PC-3 (cell line): ENCODE measurements around the gene SPINK1. TPM values are rescaled to one million over a fixed set of nuclear protein-coding genes. Genes with fewer than 3 reads are reported as not detected.
"Not testable (repeated sequence)": the region's sequence is repeated elsewhere in the genome, so short reads cannot be mapped to it uniquely, and the experiment has no call there.

Source experiments
- ATAC-seq: fragments of 200-7000 bp; cut with Tn5 transposase; 2 replicates; pipeline ENCODE4 v1.9.1; 2020; ENCODE audit warnings: mild to moderate bottlenecking, moderate library complexity
- BruUV-seq: library from RNA; stranded (reverse); fragments of 400-500 nt; replicated peaks from 2 replicates; lab custom pipeline; 2021; lab: Mats Ljungman, UMichigan
- CTCF ChIA-PET: fragments of 300-600 bp; sonication (Branson Sonifier 250); formaldehyde crosslinking; loops from one replicate; lab custom pipeline; 2022; ENCODE audit warnings: antibody characterized with exemption; lab: Charles Lee
- POLR2A ChIA-PET: fragments of 300-600 bp; sonication (Branson Sonifier 250); formaldehyde crosslinking; loops from one replicate; lab custom pipeline; 2022; ENCODE audit warnings: antibody characterized with exemption; ENCODE audit not compliant: unreplicated experiment; lab: Charles Lee
- DNase-seq: peaks from one replicate; pipeline ENCODE4 v3.0.0-alpha.2; 2015
- H2AFZ ChIP-seq: fragments of 300-600 bp; sonication (generic); 2 replicates; pipeline ENCODE4 v1.6.0; 2016; ENCODE audit warnings: antibody characterized with exemption, low read length
- H3F3A ChIP-seq: fragments of 300-600 bp; sonication (generic); one replicate; pipeline ENCODE4 v1.6.0; 2017; ENCODE audit warnings: antibody characterized with exemption, low read length, control low read depth, mild to moderate bottlenecking; ENCODE audit not compliant: unreplicated experiment
- H3K27ac ChIP-seq: fragments of 300-600 bp; sonication (generic); 2 replicates; pipeline ENCODE4 v1.5.1; 2016; ENCODE audit warnings: mild to moderate bottlenecking, low read length
- H3K27me3 ChIP-seq: fragments of 300-600 bp; sonication (generic); 2 replicates; pipeline ENCODE4 v1.6.1; 2016; ENCODE audit warnings: low read length, mixed read lengths
- H3K36me3 ChIP-seq: fragments of 300-600 bp; sonication (generic); 2 replicates; pipeline ENCODE4 v1.6.1; 2016; ENCODE audit warnings: low read depth, mixed run types, low read length, mixed read lengths
- H3K4me1 ChIP-seq: fragments of 300-600 bp; sonication (generic); 2 replicates; pipeline ENCODE4 v1.5.1; 2016; ENCODE audit warnings: low read length; ENCODE audit not compliant: insufficient read depth
- H3K4me2 ChIP-seq: fragments of 300-600 bp; sonication (generic); 2 replicates; pipeline ENCODE4 v1.6.0; 2016; ENCODE audit warnings: low read length
- H3K4me3 ChIP-seq: fragments of 300-600 bp; sonication (generic); 2 replicates; pipeline ENCODE4 v1.5.1; 2016; ENCODE audit warnings: mild to moderate bottlenecking, low read length, mixed read lengths
- H3K79me2 ChIP-seq: fragments of 300-600 bp; sonication (generic); 2 replicates; pipeline ENCODE4 v1.6.1; 2017; ENCODE audit warnings: low read length, mixed read lengths
- H3K9ac ChIP-seq: fragments of 300-600 bp; sonication (generic); 2 replicates; pipeline ENCODE4 v1.6.0; 2016; ENCODE audit warnings: mild to moderate bottlenecking, low read length
- H3K9me2 ChIP-seq: fragments of 300-600 bp; sonication (generic); replicated peaks from 2 replicates; pipeline ENCODE4 v1.6.1; 2016; ENCODE audit warnings: mixed run types, low read length, mixed read lengths
- H3K9me3 ChIP-seq: fragments of 300-600 bp; sonication (generic); 2 replicates; pipeline ENCODE4 v1.6.1; 2016; ENCODE audit warnings: low read length, mixed read lengths
- H4K20me1 ChIP-seq: fragments of 300-600 bp; sonication (generic); 2 replicates; pipeline ENCODE4 v1.6.1; 2016; ENCODE audit warnings: low read length, mixed read lengths
- EZH2 ChIP-seq: fragments of 300-600 bp; sonication (generic); IDR thresholded peaks from one replicate; pipeline ENCODE4 v1.6.1; 2017; ENCODE audit warnings: antibody characterized with exemption, mild to moderate bottlenecking, low read length; ENCODE audit not compliant: unreplicated experiment
- EZH2phosphoT487 ChIP-seq: fragments of 300-600 bp; sonication (generic); IDR thresholded peaks from 2 replicates; pipeline ENCODE4 v1.6.1; 2018; ENCODE audit warnings: mild to moderate bottlenecking, antibody characterized with exemption, low read length, borderline replicate concordance
- intact Hi-C: fragments of 100-400 bp; cut with micrococcal nuclease; formaldehyde crosslinking; loops from 2 replicates; pipeline ENCODE4 v1.9.0; 2023
- total RNA-seq: library from RNA; depleted of rRNA; stranded (reverse); fragments of >200 nt; gene quantifications from 2 replicates; pipeline ENCODE4 v1.2.3, GENCODE V29; 2014
- TF ChIP-seq, protein P1 (sequence below): fragments of 300-600 bp; sonication (generic); conservative IDR thresholded peaks from 2 replicates; pipeline ENCODE4 v1.5.1; 2017; ENCODE audit warnings: antibody characterized with exemption, low read depth, mild to moderate bottlenecking, low read length

The SPINK1 gene
- total RNA-seq, 1 experiment from 2014 or later: not detected

DNA sequence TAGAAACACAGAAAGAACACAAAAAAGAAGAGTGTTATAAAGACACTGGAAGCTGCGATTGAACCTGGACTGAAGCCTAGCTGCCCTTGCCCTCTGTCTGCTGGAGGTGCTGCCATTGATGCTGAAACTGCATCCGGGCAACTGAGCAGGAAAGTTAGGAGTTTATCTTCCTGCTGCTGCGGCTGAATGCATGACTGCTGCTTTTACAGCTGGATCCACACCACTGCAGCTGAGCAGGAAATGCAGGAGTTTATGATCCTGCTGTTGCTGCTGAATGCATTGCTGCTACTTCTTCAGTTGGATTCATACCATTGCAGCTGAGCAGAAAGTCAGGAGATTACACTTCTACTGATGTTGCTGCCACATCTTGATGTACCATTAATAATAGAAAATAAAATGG lies 27.1 kb downstream of the SPINK1 start:
- intact Hi-C loops: no loop called here
- no peaks in the 10 kb centered on the region for H3K36me3 ChIP-seq
- ChIA-PET CTCF (interaction anchor here (1.4 kb wide), 1 partner anchor 114 kb away, joined by 3 read pairs; no protein-coding TSS in a partner anchor), POLR2A (no interaction called here)
- H3K9ac ChIP-seq: no peak overlapping the region
- H4K20me1 ChIP-seq: no peaks in the 10 kb centered on the region
- no peaks in the 10 kb centered on the region for H3F3A ChIP-seq
- DNase-seq: no peak
- no peak; the same call in 1 of the 2 replicates for ATAC-seq
- no peaks in the 10 kb centered on the region for H3K27me3 ChIP-seq
- H3K4me3 ChIP-seq: peak overlapping the region; percentile 32; the same call in 1 of the 2 replicates
- peak overlapping the region; percentile 66 for H3K27ac ChIP-seq
- H3K79me2 ChIP-seq: no peaks in the 10 kb centered on the region
- no peak for TF ChIP-seq EZH2phosphoT487
- TF ChIP-seq, protein P1, sequence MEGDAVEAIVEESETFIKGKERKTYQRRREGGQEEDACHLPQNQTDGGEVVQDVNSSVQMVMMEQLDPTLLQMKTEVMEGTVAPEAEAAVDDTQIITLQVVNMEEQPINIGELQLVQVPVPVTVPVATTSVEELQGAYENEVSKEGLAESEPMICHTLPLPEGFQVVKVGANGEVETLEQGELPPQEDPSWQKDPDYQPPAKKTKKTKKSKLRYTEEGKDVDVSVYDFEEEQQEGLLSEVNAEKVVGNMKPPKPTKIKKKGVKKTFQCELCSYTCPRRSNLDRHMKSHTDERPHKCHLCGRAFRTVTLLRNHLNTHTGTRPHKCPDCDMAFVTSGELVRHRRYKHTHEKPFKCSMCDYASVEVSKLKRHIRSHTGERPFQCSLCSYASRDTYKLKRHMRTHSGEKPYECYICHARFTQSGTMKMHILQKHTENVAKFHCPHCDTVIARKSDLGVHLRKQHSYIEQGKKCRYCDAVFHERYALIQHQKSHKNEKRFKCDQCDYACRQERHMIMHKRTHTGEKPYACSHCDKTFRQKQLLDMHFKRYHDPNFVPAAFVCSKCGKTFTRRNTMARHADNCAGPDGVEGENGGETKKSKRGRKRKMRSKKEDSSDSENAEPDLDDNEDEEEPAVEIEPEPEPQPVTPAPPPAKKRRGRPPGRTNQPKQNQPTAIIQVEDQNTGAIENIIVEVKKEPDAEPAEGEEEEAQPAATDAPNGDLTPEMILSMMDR: no peak
- TF ChIP-seq EZH2: no peak
- no TSS peak for BruUV-seq
- H3K9me2 ChIP-seq: no peaks in the 10 kb centered on the region
- H3K9me3 ChIP-seq: no peaks in the 10 kb centered on the region
- peak overlapping the region; percentile 36 for H2AFZ ChIP-seq
- peaks cover 25% of the 10 kb centered on the region for H3K4me1 ChIP-seq
- H3K4me2 ChIP-seq: peak overlapping the region; percentile 67

DNA sequence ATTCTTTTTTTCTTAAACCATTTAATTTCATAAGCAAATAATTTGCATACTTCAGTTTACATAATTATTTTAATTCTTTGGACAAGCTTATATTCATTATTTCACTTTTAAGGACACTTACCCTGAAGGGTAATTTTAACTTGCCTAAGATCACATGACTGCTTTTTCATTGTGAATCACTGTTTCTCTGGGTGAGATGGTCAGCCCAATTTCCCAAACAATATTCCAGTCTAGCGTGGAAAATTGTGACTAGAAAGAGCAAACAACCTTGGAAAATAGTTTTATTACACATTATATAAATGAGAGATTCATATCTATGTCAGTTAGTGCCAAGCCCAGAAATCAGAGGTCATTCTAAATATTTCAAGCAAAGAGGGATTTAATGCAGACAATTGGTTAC lies 27.5 kb downstream of the SPINK1 start:
- H3K4me2 ChIP-seq: peak overlapping the region; percentile 67
- peak overlapping the region; percentile 32; the same call in 1 of the 2 replicates for H3K4me3 ChIP-seq
- BruUV-seq: no TSS peak
- DNase-seq: peak; percentile 81
- no peaks in the 10 kb centered on the region for H4K20me1 ChIP-seq
- peak overlapping the region; percentile 66 for H3K27ac ChIP-seq
- POLR2A ChIA-PET: no interaction called here
- intact Hi-C loops: no loop called here
- no peak overlapping the region for H3K9ac ChIP-seq
- no peaks in the 10 kb centered on the region for H3K27me3 ChIP-seq
- H3F3A ChIP-seq: no peaks in the 10 kb centered on the region
- H2AFZ ChIP-seq: peak overlapping the region; percentile 36
- peak; percentile 85 for ATAC-seq
- no peaks in the 10 kb centered on the region for H3K9me3 ChIP-seq
- TF ChIP-seq EZH2: no peak
- no peak for TF ChIP-seq EZH2phosphoT487
- TF ChIP-seq, protein P1: no peak
- H3K4me1 ChIP-seq: peaks cover 24% of the 10 kb centered on the region
- H3K36me3 ChIP-seq: no peaks in the 10 kb centered on the region
- H3K9me2 ChIP-seq: no peaks in the 10 kb centered on the region
- CTCF ChIA-PET: interaction anchor here (1.4 kb wide), 1 partner anchor 114 kb away, joined by 3 read pairs; no protein-coding TSS in a partner anchor
- H3K79me2 ChIP-seq: no peaks in the 10 kb centered on the region

DNA sequence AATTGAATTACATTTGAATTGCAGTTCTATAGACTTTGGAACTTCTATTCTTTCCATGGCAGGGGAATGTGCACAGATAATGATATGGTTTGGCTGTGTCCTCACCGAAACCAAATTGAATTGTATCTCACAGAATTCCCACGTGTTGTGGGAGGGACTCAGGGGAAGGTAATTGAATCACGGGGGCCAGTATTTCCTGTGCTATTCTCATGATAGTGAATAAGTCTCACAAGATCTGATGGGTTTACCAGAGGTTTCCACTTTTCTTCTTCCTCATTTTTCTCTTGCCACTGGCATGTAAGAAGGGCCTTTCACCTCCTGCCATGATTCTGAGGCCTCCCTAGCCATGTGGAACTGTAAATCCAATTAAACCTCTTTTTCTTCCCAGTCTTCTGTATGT lies 28.3 kb downstream of the SPINK1 start:
- H3K79me2 ChIP-seq, POLR2A ChIA-PET, ATAC-seq, H2AFZ ChIP-seq, H3F3A ChIP-seq, H3K9me2 ChIP-seq, H3K4me2 ChIP-seq, H3K27ac ChIP-seq, BruUV-seq, H3K4me3 ChIP-seq, CTCF ChIA-PET, intact Hi-C loops, H4K20me1 ChIP-seq, H3K36me3 ChIP-seq, H3K9ac ChIP-seq, H3K27me3 ChIP-seq, DNase-seq, H3K9me3 ChIP-seq: not testable (repeated sequence)
- peaks cover 24% of the 10 kb centered on the region for H3K4me1 ChIP-seq
